Inferior parietal cortex (tissue), 1 donor: ENCODE measurements around the gene DPH3.

Source experiments
- DNase-seq: peaks from one replicate; pipeline ENCODE4 v3.0.0-alpha.2; 2016; ENCODE audit errors: extremely low spot score

DPH3 gene

GRCh38 chr3:16255326-16255725 is 9.4 kb downstream of the DPH3 start:
- no peak for DNase-seq

- no peak for DNase-seq
These were observed 9.8 kb downstream of the DPH3 start for GRCh38 chr3:16254916-16255315.

- DNase-seq, result peak; percentile 54
These were observed 11.1 kb downstream of the DPH3 start for GRCh38 chr3:16253601-16254000.

GRCh38 chr3:16252988-16253387 is 11.8 kb downstream of the DPH3 start:
- no peak for DNase-seq

GRCh38 chr3:16252243-16252978 is 12.3 kb downstream of the DPH3 start:
- DNase-seq, result no peak

GRCh38 chr3:16251316-16252085 is 13.2 kb downstream of the DPH3 start:
- DNase-seq, result no peak

- DNase-seq, result no peak
These were observed 14.9 kb downstream of the DPH3 start for GRCh38 chr3:16249886-16250285.

- DNase-seq, result no peak
These were observed 15.4 kb downstream of the DPH3 start for GRCh38 chr3:16249336-16249735.

- DNase-seq, result no peak
These were observed 16.2 kb downstream of the DPH3 start for GRCh38 chr3:16248556-16248955.

GRCh38 chr3:16247282-16248061 is 17.3 kb downstream of the DPH3 start:
- DNase-seq, result peak; percentile 96

- DNase-seq, result no peak
These were observed 19.1 kb downstream of the DPH3 start for GRCh38 chr3:16245609-16246008.

GRCh38 chr3:16243706-16244490 is 20.8 kb downstream of the DPH3 start:
- DNase-seq, result no peak

GRCh38 chr3:16242177-16242576 is 22.6 kb downstream of the DPH3 start:
- no peak for DNase-seq

GRCh38 chr3:16241225-16241624 is 23.5 kb downstream of the DPH3 start:
- no peak for DNase-seq

GRCh38 chr3:16240229-16241023 is 24.3 kb downstream of the DPH3 start:
- DNase-seq, result no peak

GRCh38 chr3:16239780-16240179 is 25.0 kb downstream of the DPH3 start:
- DNase-seq, result no peak

- DNase-seq, result no peak
These were observed 25.5 kb downstream of the DPH3 start for GRCh38 chr3:16239086-16239770.

GRCh38 chr3:16236856-16237393 is 27.8 kb downstream of the DPH3 start:
- no peak for DNase-seq

GRCh38 chr3:16236030-16236639 is 28.6 kb downstream of the DPH3 start:
- no peak for DNase-seq

- no peak for DNase-seq
These were observed 30.5 kb downstream of the DPH3 start for GRCh38 chr3:16234281-16234680.
